Stimulated activated CD8-positive, alpha-beta memory T cell treated with anti-CD3 and anti-CD28 coated beads, Interleukin-2, amount 100 ng/mL, for 1 hour (primary cell): Measurements from ENCODE around the gene ZNF644.
"Not testable (repeated sequence)": the region's sequence is repeated elsewhere in the genome, so short reads cannot be mapped to it uniquely, and the experiment has no call there.

Source experiments
- DNase-seq, 2 donors: peaks; one replicate each; pipeline ENCODE4 v3.0.0-alpha.2; 2020; ENCODE audit warnings: low read depth in 2 of 2

ZNF644 gene

DNA sequence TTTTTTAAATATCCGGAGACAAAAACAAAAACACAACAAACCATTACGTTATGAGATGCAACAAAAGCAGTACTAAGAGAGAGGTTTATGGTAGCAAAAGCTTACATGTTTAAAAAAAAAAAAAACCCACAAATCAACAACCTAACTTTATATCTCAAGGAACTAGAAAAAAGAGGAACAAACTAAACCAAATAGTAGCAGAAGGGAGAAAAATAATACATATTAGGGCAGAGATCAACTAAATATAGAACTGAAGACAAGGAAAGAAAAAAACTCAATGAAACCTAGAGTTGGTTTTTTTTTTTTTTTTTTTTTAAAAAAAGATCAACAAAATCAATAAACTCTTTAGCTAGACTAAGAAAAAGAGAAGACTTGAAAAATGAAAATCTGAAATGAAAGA, 34.9 kb downstream of the ZNF644 start:
- no peak for DNase-seq

DNA sequence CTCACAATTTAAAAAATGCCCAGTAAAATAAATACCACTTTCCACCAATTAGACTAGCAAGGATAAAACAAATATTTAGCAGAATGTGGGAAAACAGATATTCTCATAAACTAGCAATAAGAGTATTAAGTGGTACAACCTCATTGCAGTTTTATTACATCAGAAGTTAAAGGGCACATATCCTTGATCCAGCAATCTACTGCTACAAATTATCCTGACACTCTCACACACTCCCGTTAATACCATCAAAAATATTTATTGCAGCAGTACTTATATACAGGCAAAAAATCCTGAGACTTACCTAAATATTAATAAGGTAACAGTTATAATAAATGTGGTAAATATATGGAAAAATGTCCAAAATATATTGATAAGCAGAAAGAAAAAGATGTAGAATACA, 44.3 kb downstream of the ZNF644 start:
- DNase-seq = no peak

DNA sequence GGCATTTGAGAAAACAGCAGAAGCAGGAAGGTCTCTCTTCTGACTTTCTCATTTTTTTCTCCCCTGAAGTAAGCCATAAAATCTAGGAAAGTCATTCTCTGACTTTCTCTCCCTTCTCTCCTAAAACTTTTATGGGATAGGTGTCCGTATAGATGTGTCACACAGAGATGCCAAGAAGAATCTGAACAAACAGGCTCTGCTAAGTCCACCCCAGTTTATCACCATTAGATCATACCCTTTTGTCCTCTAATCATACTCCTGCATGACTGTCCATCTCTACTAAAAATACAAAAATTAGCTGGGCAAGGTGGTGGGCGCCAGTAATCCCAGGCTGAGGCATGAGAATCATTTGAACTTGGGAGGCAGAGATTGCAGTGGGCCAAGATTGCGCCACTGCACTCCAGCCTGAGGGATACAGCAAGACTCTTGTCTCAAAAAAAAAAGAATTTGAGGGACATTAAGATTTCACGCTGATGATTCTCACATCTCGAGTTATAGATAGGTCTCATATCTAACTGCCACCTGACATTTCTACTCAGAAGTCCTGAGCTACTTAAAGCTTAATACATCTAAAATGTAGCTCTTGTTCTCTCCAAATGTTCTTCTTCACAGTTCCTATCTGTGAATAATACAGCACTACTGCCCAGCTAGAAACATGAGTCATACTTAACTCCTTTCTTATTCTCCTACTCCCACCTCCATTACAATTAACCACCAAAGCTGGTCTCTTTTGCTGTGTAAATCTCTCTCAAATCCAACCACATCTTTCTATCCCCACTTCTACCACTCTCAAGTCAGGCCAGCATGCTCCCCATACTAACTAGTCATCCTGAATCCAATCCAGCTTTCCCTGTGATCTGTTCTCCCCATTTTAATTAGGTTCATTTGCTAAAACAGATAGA, 47.7 kb downstream of the ZNF644 start:
- no peak for DNase-seq

DNA sequence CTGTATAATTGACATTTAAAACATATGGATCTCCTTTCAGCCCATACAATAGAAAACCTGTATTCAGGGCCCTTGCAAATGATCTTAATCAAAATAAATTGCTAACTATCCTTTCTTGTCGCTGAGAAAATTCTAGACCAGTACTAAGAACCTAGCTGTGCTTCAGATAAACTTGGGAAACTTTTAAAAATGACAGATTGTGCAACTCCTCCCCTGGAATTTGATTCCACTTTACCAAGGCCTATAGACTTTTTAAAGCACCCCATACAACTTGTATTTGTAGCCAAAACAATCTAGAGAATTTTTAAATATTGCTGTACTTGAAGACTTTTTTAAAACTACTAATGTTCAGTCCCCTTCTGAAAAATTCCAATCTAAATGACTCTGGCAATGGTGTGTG, 51.6 kb downstream of the ZNF644 start:
- no peak for DNase-seq

DNA sequence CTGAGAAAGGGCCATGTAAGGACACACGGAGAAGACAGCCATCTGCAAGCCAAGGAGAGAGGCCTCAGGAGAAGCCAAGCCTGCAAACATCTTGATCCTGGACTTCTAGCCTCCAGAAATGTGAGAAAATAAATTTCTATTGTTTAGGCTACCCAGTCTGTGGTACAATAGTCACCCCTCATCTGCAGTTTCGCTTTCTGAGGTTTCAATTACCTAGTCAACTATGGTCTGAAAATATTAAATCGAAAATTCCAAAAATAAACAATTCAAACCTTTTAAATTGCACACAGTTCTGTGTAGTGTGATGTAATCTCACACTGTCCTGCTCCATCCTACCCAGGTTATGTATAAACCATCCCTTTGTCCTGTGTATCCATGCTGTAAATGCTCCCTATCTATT, 52.6 kb downstream of the ZNF644 start:
- no peak for DNase-seq

DNA sequence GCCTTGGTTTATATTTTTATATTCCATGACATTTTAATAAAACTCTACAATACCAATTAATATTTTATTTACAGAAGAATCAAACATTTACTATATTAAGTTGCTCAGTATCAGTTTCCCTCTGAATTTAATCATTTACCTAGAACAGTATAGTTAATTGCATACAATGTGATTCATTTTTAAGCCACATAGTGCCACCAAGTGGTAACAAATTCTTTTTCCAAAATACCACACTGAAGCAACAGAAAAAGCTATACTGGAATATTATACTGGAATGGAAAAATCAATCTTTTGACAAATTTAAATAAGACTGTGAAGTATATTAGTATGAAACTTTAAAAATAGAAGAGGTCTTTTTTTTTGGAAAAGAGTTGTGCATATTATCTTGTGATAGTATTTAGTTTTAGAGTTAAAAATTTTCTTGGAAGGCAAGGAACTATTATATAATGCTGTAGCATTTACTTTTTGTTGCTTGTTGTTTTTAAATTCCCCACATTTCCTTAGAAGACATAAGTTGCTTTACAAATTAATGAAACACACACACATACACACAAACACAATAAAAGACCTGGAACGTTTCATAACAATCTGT, 57.3 kb downstream of the ZNF644 start:
- DNase-seq = no peak

DNA sequence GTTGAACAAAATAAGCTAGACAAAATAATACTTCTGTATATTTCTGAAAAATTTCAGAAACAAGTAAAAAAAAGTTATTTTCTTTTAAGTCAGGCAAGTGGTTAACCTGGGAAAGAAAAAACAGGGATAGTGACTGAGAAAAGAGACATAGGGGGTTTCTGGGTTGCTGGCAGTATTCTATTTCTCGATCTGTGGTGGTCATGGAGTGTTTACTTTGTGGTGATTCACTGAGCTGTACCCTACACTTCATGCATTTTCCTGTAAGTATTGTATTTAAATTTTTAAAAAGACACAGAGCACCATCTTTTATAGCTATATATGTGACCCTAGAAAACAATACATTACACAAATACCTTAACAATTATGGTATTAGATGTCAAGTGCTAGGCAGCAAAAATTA, 58.2 kb downstream of the ZNF644 start:
- DNase-seq = no peak

DNA sequence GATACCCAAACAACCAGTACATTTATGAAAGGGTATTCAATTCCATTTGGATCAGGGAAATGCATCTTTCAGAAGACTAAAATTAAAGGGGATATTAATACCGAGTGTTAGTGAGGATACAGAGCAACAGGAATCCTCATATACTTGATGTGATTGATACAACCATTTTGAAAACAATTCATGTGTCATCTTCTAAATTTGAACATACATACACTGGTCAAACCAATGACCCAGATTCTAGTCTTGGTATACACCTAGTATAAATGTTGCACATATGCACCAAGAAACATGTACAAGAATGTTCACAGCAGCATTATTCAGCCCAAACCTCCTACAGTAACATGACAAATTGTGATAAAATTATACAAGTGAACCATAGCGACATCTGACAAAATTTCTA, 58.6 kb downstream of the ZNF644 start:
- DNase-seq = no peak

DNA sequence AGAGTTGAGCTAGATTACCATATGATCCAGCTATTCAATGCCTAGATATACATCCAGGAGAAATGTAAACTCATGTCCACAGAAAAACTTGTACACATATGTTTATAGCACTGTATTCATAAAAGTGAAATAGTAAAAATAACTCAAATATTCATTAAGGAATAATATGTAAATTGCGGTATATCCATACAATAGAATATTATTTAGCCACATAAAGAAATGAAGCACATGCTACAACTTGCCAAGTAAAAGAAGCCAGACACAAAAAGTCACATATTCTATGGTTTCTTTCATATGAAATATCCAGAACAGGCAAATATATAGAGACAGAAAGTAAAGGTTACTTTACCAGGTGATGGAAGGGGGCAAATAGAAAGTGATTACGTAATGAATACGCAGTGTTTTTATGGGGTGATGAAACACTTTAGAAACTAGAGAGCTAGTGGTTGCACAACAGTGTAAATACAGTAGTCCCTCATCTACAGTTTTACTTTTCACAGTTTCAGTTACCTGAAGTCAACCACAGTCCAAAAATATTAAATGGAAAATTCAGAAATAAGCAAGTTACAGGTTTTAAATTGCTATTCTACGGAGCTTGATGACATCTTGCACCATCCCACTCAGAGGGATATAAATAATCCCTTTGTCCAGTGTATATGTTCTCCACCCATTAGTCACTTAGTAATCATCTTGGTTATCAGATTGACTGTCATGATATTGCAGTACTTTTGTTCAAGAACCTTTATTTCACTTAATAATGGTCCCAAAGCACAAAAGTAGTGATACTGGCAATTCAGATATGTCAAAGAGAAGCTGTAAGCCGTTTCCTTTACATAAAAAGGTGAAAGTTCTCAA, 62.3 kb downstream of the ZNF644 start:
- DNase-seq = no peak

DNA sequence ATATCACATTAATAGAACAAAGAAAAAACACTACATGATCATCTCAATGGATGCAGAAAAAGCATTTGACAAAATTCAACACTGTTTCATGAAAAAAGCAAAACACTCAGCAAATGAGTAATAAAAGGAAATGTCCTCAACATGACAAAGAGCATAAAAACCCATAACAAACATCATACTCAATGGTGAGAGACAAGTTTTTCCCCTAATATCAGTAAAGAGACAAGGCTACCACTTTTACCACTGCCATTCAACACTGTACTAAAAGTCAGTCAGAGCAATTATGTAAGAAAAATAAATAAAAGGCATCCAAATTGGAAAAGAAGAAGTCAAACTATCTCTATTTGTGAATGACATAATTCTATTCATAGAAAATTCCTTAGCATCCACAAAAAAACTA, 64.3 kb downstream of the ZNF644 start:
- DNase-seq = no peak

DNA sequence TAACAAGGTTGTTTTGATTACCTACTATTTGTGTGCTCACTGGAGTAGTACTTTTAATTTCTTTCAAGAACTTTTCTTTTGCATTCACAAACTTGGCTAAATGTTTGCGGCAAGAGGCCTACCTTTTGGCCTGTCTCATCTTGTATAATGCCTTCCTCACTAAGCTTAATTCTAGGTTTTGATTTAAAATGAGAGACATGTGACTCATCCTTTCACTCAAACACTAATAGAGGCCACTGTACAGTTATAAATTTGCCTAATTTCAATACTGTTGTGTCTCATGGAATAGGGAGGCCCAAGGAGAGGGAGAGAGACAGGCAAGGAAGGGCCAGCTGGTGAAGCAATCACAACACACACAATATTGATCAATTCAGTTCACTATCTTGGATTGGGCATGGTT, 66.1 kb downstream of the ZNF644 start:
- no peak for DNase-seq

DNA sequence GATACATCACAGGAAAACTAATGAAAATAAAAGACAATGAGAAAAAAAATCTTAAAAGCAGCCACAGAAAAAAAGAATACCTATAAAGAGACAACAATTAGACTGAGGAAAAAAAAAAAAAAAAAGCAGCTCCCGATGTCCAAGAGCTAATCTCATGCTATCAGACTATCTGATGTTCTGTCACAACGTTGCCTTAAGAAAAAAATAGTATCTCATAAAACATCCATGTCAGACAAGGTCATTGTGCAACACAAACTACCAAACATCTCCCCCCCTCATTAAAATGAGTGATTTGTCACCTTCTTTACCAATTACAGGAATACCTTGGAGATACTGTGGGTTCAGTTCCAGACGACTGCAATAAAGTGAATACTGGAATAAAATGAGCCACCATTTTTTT, 68.9 kb downstream of the ZNF644 start:
- no peak for DNase-seq

DNA sequence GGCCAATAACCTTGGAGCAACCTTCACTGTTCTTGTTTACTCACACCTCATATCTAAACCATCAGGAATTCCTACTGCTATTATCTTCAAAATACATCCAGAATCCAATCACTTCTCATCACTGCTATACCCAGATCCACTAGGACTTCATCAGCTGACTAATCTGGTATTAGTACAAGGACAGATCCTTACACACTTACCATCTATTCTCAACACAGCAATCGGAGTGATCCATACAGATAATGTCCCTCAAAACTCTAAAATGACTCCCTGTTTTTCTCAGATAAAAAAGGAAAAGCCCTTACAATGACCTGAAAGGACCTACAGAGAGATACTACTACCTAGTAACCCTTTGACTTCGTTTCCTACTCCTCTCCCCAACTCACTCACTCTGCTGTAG, 70.8 kb downstream of the ZNF644 start:
- no peak for DNase-seq

DNA sequence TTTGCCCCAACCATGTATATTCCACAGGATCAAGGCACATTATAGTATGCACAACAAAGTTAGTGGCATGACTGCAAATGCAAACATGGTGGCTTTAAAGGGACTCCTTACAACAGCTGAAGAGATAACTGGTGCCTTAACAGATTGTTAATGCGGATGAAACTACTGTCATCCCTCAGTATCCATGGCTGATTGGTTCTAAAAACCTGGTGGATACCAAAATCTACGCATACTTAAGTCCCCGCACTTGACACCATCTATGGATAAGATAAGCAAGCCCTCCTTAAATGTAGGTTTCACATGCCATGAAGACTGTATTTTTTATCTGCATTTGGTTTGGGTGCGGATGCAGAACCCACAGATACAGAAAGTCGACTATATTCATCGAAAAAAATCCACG, 73.5 kb downstream of the ZNF644 start:
- DNase-seq = no peak

DNA sequence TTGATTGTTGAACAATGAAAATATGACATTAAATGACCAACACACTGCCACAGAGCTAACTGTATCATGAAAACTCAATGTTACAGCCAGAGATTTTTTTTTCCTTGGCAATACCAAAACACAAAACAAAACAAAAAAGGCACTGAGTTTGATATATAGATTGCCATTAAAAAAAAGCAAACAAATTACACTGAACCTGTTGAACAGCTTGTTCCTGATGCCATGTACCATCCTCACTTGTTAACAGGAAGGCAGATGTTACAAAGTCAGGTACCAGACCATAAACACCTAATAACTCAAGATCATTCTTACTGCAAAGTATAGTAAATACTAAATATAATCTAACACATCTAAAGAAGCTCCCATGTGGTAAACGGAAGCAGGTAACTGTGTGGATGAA, 75.2 kb downstream of the ZNF644 start:
- DNase-seq = no peak

DNA sequence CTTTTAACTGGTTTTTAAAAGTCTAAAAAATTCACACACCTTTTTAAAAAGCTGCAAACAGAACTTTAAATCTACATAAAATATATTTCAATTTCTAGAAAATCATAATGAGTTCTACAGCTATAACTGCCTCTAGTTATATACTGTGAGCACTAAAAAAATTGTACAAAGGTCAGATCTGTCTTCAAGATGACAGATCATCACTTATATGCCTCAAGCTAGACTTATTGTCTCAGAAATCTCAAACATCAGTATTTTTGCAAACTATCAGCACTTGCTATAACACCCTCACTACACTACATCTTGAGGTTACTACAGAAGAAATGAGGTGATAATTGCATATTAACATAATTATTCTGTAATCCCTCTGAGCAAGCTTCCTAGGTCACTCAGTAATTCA, 76.5 kb downstream of the ZNF644 start:
- DNase-seq = no peak

DNA sequence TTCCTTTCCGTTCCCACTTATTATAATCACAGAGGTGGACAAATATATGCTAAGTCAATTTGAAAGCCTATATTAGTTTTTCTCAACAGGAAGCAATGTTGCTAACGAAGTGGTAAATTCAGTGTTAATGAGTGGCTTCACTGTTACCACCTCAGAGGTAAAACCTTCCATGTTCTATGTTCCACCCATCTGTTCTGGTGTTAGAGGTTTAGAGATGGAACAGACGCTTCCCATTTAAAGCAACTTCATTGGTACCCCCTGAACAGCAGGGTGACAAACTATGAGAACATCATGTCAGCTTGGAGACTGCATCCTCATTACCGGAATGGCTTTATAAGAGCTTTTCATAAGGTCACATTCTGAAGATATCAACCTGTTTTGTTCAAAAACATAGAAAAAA, 77.9 kb downstream of the ZNF644 start:
- DNase-seq = no peak

DNA sequence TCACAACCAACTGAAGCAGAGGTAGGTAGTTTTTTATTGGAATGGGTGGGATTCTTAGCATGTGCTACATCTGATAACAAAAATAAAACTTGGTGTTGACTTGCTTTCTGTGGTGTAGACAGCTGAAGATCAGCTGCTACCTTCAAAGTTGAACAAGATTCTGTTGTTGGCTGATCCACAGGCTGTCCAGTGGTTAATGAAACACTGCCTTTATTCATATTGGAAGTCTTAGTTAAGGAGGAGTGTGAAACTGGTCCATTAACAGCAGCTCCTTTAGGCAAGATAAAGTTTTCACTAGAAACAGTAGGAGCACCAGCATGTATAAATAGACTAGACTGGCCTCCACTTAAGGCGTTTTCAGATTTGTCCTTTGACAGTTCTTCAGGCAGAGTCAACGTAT, 81.1 kb downstream of the ZNF644 start:
- no peak for DNase-seq

DNA sequence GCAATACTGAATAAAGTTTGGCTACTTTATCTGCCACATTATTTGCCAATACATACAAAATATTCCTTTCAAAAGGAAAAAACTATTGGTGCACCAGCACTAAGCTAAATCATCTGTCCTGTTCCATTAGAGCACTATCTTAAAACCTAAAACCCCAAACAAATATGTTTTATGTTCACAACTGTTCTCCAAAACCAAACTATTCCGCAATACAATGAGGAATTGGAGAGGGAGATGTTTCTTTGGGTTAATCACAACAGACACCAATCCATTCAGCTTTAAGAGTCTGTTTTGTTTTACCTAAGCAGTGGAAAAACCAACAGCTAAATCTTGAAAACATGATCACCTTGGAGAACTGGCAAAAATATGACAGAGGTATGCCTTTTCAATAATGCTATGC, 85.1 kb downstream of the ZNF644 start:
- DNase-seq = no peak

DNA sequence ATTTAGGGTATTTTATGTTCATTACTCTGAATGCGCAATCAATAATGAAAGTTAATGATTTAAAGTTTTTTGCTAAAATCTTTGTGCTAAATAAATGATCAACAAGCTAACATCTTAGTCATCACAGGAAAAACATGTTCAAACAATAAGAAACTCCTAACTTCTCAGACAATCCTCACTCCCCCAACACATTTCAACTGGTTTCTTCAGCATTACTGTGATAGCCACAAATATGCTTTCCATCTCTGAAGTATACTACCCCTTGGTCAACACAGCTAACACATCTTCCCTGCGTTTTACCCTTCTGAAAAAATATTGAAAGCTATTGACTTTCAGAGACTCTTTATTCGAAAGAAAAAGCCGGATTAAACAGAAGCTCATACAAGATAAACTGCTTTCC, 85.8 kb downstream of the ZNF644 start:
- DNase-seq = no peak

DNA sequence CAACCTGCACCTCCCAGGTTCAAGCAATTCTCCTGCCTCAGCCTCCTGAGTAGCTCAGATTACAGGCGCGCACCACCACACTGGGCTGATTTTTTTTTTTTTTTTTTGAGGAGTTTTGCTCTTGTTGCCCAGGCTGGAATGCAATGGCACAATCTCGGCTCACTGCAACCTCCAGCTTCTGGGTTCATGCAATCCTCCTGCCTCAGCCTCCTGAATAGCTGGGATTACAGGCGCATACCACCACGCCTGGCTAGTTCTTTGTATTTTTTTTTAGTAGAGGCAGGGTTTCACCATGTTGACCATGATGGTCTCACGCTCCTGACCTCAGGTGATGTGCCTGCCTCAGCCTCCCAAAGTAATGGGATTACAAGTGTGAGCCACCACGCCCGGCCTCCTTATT, 93.6 kb downstream of the ZNF644 start:
- not testable (repeated sequence) for DNase-seq

DNA sequence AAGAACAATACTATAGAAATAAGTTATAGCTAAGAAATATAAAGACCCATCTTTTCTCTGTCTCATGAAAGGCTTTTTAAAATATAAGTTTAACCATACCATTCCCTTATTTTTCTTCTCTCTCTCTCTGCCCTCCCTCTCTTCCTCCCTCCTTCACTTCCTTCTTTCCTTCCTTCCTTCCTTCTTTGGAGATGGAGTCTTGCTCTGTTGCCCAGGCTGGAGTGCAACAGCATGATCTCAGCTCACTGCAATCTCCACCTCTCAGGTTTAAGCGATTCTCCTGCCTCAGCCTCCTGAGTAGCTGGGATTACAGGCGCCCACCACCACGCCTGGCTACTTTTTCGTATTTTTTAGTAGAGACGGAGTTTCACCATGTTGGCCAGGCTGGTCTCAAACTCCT, 94.2 kb downstream of the ZNF644 start:
- not testable (repeated sequence) for DNase-seq

DNA sequence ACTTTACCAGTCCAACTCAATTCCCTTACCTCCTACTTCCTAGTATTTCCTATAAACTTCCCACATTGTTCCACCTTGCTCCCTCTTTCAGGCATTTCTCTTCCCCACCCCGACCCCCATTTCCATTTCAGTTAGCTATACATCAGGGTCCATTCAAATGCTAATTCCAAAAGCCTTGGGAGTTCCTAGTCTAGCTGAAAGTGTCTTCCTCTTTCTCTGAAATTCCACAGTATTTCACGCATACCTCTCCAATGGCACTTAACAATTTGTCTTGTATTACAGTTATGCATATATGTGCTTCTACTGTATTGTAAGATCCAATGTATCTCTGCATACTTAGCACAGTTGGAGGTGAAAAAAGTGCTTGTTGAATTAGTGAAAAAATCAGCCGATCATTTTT, 94.9 kb downstream of the ZNF644 start:
- DNase-seq = no peak
